HepG2 (cell line): ENCODE data around the gene SIRPB2. TPM values are rescaled to one million over a fixed set of nuclear protein-coding genes. Genes with fewer than 3 reads are reported as not detected.

Experiments used
- ATAC-seq: fragments of 200-7000 bp; cut with Tn5 transposase; 3 replicates; pipeline ENCODE4 v1.9.1; 2020; ENCODE audit warnings: mild to moderate bottlenecking, moderate library complexity
- BruUV-seq: library from RNA; stranded (reverse); fragments of 400-500 nt; replicated peaks from 2 replicates; lab custom pipeline; 2021; lab: Mats Ljungman, UMichigan
- CTCF ChIA-PET: fragments of 300-600 bp; formaldehyde crosslinking; extraction: SDS; loops from one replicate; lab custom pipeline; 2021; ENCODE audit warnings: low total read pairs, inconsistent platforms, low intra/inter-chr PET ratio; lab: Yijun Ruan, JAX
- POLR2A ChIA-PET: fragments of 350-600 bp; sonication (Branson Sonifier 250); formaldehyde crosslinking; loops from one replicate; lab custom pipeline; 2020; ENCODE audit warnings: antibody characterized with exemption, inconsistent platforms; lab: Yijun Ruan, JAX
- DNase-seq: peaks from one replicate; pipeline ENCODE4 v3.0.0-alpha.2; 2015; ENCODE audit warnings: low spot score
- FAIRE-seq: peaks from 3 replicates; lab custom pipeline; 2011; peaks lifted over from hg19 to GRCh38; lab: Jason Lieb, UNC
- H2AFZ ChIP-seq: one replicate; pipeline ENCODE4 v1.6.1; 2011; ENCODE audit warnings: low read length, inconsistent platforms
- H3K27ac ChIP-seq: fragments of 300-600 bp; 3 replicates; pipeline ENCODE4 v1.8.0; 2011; ENCODE audit warnings: mixed run types, mild to moderate bottlenecking, mixed read lengths, low read length, inconsistent platforms; ENCODE audit not compliant: insufficient read depth; ENCODE audit errors: extremely low read length
- H3K27me3 ChIP-seq, 2 experiments: fragments of 200-600 bp in 1 of 2; 2 replicates in 1 of 2; 3 replicates in 1 of 2; pipeline versions ENCODE4 v1.6.0 to v1.8.0; 2011; ENCODE audit warnings: low read length in 2 of 2, mild to moderate bottlenecking in 2 of 2, moderate library complexity in 2 of 2, inconsistent platforms in 1 of 2; ENCODE audit not compliant: insufficient read depth in 2 of 2, control insufficient read depth in 1 of 2
- H3K36me3 ChIP-seq, 2 experiments: fragments of 200-600 bp in 1 of 2; replicated peaks in 1 of 2; 2 replicates in 1 of 2; 3 replicates in 1 of 2; pipeline versions ENCODE4 v1.5.1 to v1.8.0; 2011; ENCODE audit warnings: low read length in 2 of 2, inconsistent platforms in 1 of 2; ENCODE audit not compliant: insufficient read depth in 2 of 2, control insufficient read depth in 1 of 2
- H3K4me1 ChIP-seq: 2 replicates; pipeline ENCODE4 v1.5.1; 2012; ENCODE audit warnings: low read length, inconsistent platforms; ENCODE audit not compliant: insufficient read depth
- H3K4me2 ChIP-seq: 2 replicates; pipeline ENCODE4 v1.6.0; 2011; ENCODE audit warnings: low read depth, low read length, inconsistent platforms
- H3K4me3 ChIP-seq, 3 experiments: fragments of 200-600 bp in 1 of 3; sonication (generic), shearing (Covaris generic) in 1 of 3; replicated peaks in 1 of 3; 2 replicates each; pipeline ENCODE4 v1.5.1; 2011 to 2016; ENCODE audit warnings: low read length in 3 of 3, inconsistent platforms in 2 of 3, low read depth in 2 of 3, mild to moderate bottlenecking in 2 of 3, control low read depth in 1 of 3, mixed read lengths in 1 of 3; ENCODE audit not compliant: insufficient read depth in 1 of 3
- H3K79me2 ChIP-seq: one replicate; pipeline ENCODE4 v1.6.1; 2011; ENCODE audit warnings: low read length, inconsistent platforms; ENCODE audit not compliant: insufficient read depth
- H3K9ac ChIP-seq: 2 replicates; pipeline ENCODE4 v1.6.0; 2011; ENCODE audit warnings: mild to moderate bottlenecking, low read depth, low read length, inconsistent platforms; ENCODE audit not compliant: insufficient read depth
- H3K9me3 ChIP-seq: 2 replicates; pipeline ENCODE4 v1.5.1; 2012; ENCODE audit warnings: mild to moderate bottlenecking, low read length
- H4K20me1 ChIP-seq: 2 replicates; pipeline ENCODE4 v1.6.0; 2011; ENCODE audit warnings: inconsistent platforms, mild to moderate bottlenecking, low read length, moderate library complexity; ENCODE audit not compliant: insufficient read depth
- GATAD1 ChIP-seq: IDR thresholded peaks from 2 replicates; pipeline ENCODE4 v1.6.1; 2016; ENCODE audit warnings: missing genetic modification reagents, missing compliant biosample characterization
- JUND ChIP-seq: sonication (generic); formaldehyde crosslinking; IDR thresholded peaks from 2 replicates; pipeline ENCODE4 v1.8.0; 2022; ENCODE audit warnings: mild to moderate bottlenecking, missing genetic modification reagents
- MEIS1 ChIP-seq: sonication (generic); formaldehyde crosslinking; IDR thresholded peaks from 2 replicates; pipeline ENCODE4 v1.9.0; 2021; ENCODE audit warnings: mild to moderate bottlenecking, missing genetic modification reagents, moderate library complexity, borderline replicate concordance
- NFIC ChIP-seq: IDR thresholded peaks from 2 replicates; pipeline ENCODE4 v1.6.1; 2012; ENCODE audit warnings: mild to moderate bottlenecking, low read length, inconsistent platforms
- PRDM10 ChIP-seq: sonication (generic); formaldehyde crosslinking; IDR thresholded peaks from 2 replicates; pipeline ENCODE4 v1.4.0; 2020; ENCODE audit warnings: low read depth, missing genetic modification reagents
- RCOR2 ChIP-seq: IDR thresholded peaks from 2 replicates; pipeline ENCODE4 v1.6.1; 2016; ENCODE audit warnings: missing biosample characterization, missing genetic modification reagents
- RELA ChIP-seq: sonication (generic); formaldehyde crosslinking; IDR thresholded peaks from 2 replicates; pipeline ENCODE4 v1.4.0; 2020; ENCODE audit warnings: missing genetic modification reagents
- SNAI1 ChIP-seq: sonication (generic); formaldehyde crosslinking; IDR thresholded peaks from 2 replicates; pipeline ENCODE4 v1.5.0; 2020; ENCODE audit warnings: mild to moderate bottlenecking, missing genetic modification reagents, borderline replicate concordance
- TAF1 ChIP-seq: sonication (generic); formaldehyde crosslinking; IDR thresholded peaks from 2 replicates; pipeline ENCODE4 v1.4.0; 2020; ENCODE audit warnings: missing genetic modification reagents
- TCF7L2 ChIP-seq: IDR thresholded peaks from 2 replicates; pipeline ENCODE4 v1.6.1; 2011; ENCODE audit warnings: mild to moderate bottlenecking, low read depth, low read length, moderate library complexity
- ZFY ChIP-seq: sonication (generic); formaldehyde crosslinking; IDR thresholded peaks from 2 replicates; pipeline ENCODE4 v1.4.0; 2020; ENCODE audit warnings: missing genetic modification reagents
- ZNF543 ChIP-seq: sonication (generic); formaldehyde crosslinking; IDR thresholded peaks from 2 replicates; pipeline ENCODE4 v1.4.0; 2020; ENCODE audit warnings: mild to moderate bottlenecking, missing genetic modification reagents
- WGBS: methylation state at CpG from one replicate; pipeline ENCODE4 v1.1.6; 2017; ENCODE audit warnings: low lambda C conversion rate; 5-methylcytosine and 5-hydroxymethylcytosine counted together
- in situ Hi-C: cut with HindIII; loops from 2 replicates; pipeline ENCODE4 v1.10.0; 2017; ENCODE audit warnings: low pct_unique_long_range_greater_than_20kb; ENCODE audit not compliant: extremely low pct_ligation_motif_present
- intact Hi-C: fragments of 100-400 bp; cut with micrococcal nuclease; formaldehyde crosslinking; loops from one replicate; pipeline ENCODE4 v1.10.0; 2022; ENCODE audit not compliant: unreplicated experiment
- polyA plus RNA-seq, 8 experiments: library from polyadenylated mRNA; depleted of rRNA in 3 of 8; stranded (reverse) in 7 of 8; unstranded in 1 of 8; fragments of >200 nt; fragmentation: Illumina TruSeq in 4 of 8; extraction: Trizol in 4 of 8; gene quantifications; 2 replicates each; pipeline versions ENCODE4 v1.2.1 to v1.2.3, GENCODE V29; 2011 to 2016; ENCODE audit warnings: low read depth in 4 of 8, missing spikeins in 1 of 8, mixed read lengths in 1 of 8; ENCODE audit not compliant: insufficient read depth in 1 of 8
- total RNA-seq, 5 experiments: library from RNA; depleted of rRNA; stranded (reverse); fragments of >200 nt; fragmentation: Illumina TruSeq; extraction: Trizol; gene quantifications; 2 replicates each; pipeline ENCODE4 v1.2.3, GENCODE V29; 2016; ENCODE audit warnings: low read depth in 1 of 5

SIRPB2 gene
- total and polyA plus RNA-seq, 2 of the 13 experiments (the other 11 are each of a cell fraction or from before 2014, with no cell fraction given): not detected

DNA sequence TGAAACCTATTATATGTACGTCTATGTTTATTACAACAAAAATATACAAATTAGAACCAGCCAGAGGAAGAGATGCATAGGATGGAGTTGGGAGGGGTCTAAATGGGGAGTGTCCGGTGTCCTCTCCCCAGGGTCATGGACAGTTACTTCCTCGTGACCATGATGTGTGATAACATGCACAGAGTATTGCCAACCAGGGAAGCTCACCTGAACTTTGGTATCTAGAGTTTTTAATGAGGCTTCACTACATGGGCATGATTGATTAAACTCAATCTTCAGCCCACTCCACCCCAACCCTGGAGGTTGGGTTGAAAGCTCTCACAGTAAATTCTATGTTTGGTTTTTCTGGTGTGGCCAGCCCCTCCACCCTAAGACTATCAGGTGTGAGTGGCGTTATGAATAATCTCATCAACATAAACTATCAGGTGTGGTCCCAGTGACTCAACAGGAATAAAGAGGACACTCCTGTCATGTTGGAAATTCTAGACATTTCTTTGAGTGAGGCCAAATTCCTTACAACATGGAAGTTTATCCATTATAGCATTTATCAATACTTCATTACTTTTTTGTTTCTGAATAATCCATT, 62.0 kb downstream of the SIRPB2 start:
- no peak overlapping the region for H3K4me3 ChIP-seq
- H3K4me2 ChIP-seq: no peak overlapping the region
- no peak overlapping the region for H3K27ac ChIP-seq
- intact Hi-C loops: no loop called here
- H3K36me3 ChIP-seq: no peaks in the 10 kb centered on the region
- no peak for TF ChIP-seq TCF7L2
- TF ChIP-seq PRDM10 (CRISPR knock-in tag): no peak
- TF ChIP-seq TAF1: no peak
- no peak for TF ChIP-seq GATAD1 (CRISPR knock-in tag)
- no peak for TF ChIP-seq RELA
- TF ChIP-seq JUND (CRISPR knock-in tag): no peak
- no peak for TF ChIP-seq NFIC
- no peak for TF ChIP-seq MEIS1
- no peak for TF ChIP-seq RCOR2 (CRISPR knock-in tag)
- TF ChIP-seq ZFY (CRISPR knock-in tag): no peak
- no peak for TF ChIP-seq ZNF543 (CRISPR knock-in tag)
- TF ChIP-seq SNAI1 (CRISPR knock-in tag): no peak
- no peaks in the 10 kb centered on the region for H3K9me3 ChIP-seq
- in situ Hi-C loops: no loop called here
- no peaks in the 10 kb centered on the region for H3K27me3 ChIP-seq
- H3K9ac ChIP-seq: no peak overlapping the region
- H2AFZ ChIP-seq: no peak overlapping the region
- no peaks in the 10 kb centered on the region for H4K20me1 ChIP-seq
- H3K4me1 ChIP-seq: peaks cover 1% of the 10 kb centered on the region
- no peak for FAIRE-seq
- 3% methylated on average over 4 of the region's 4 CpGs for WGBS
- CTCF ChIA-PET: no interaction called here
- BruUV-seq: no TSS peak
- ATAC-seq: no peak
- DNase-seq: no peak
- no peaks in the 10 kb centered on the region for H3K79me2 ChIP-seq
- POLR2A ChIA-PET: no interaction called here
